ENCODE results near the gene NPL. TPM values are rescaled to one million over a fixed set of nuclear protein-coding genes. Genes with fewer than 3 reads are reported as not detected.

NPL gene
- total RNA-seq, 1 experiment from 2014 or later, result 2.4 TPM

- no peak overlapping the region for H4K8ac ChIP-seq (replicated peaks; ENCODE audit: insufficient read length, low read depth, low read length)
- H3K18ac ChIP-seq (ENCODE audit: insufficient read length, low read depth, low read length), result no peak overlapping the region
- no peak overlapping the region for H4K91ac ChIP-seq (ENCODE audit: insufficient read length, low read depth, low read length)
- H3K23ac ChIP-seq (ENCODE audit: insufficient read length, low read depth, low read length), result no peak overlapping the region
- H3K27me3 Mint-ChIP-seq (ENCODE audit: low read depth), result peaks cover 3% of the 10 kb centered on the region; the same call in 1 of the 2 replicates
- no peak for TF ChIP-seq CTCF (conservative IDR thresholded peaks at IDR 0.05)
- no peak overlapping the region for H2BK120ac ChIP-seq (ENCODE audit: low read depth, low read length, poor library complexity, severe bottlenecking)
- H3K27me3 ChIP-seq (ENCODE audit: insufficient read depth, low read length), result no peaks in the 10 kb centered on the region
- WGBS (ENCODE audit: extremely low coverage, insufficient read length, low lambda C conversion rate), result no CpG with 5 or more reads among the region's 5 CpGs
- no peaks in the 10 kb centered on the region for H3K79me1 ChIP-seq (ENCODE audit: insufficient read depth, low read depth, low read length, poor library complexity, severe bottlenecking)
- H3K23me2 ChIP-seq (ENCODE audit: insufficient read length, low read depth, low read length, poor library complexity, severe bottlenecking), result no peaks in the 10 kb centered on the region
- no peak overlapping the region for H2AFZ ChIP-seq (ENCODE audit: low read length)
- no peak overlapping the region for H3K4ac ChIP-seq (ENCODE audit: low read depth, low read length)
- H3K9me3 ChIP-seq (ENCODE audit: control insufficient read depth, low read depth, low read length), result no peaks in the 10 kb centered on the region
- no peaks in the 10 kb centered on the region for H3K4me1 ChIP-seq (ENCODE audit: insufficient read depth, low read length)
- no peak overlapping the region for H2BK15ac ChIP-seq (ENCODE audit: low read depth, low read length)
- no peak overlapping the region for H4K5ac ChIP-seq (ENCODE audit: insufficient read length, low read depth, low read length)
- no peak overlapping the region for H2BK20ac ChIP-seq (ENCODE audit: low read depth, low read length, poor library complexity, severe bottlenecking)
- DNase-seq, result no peak
- no peak overlapping the region for H2AK5ac ChIP-seq (ENCODE audit: insufficient read length, low read length)
- H3K27ac ChIP-seq (ENCODE audit: insufficient read length, low read depth, low read length), result no peak overlapping the region
- H2BK12ac ChIP-seq (ENCODE audit: insufficient read length, low read depth, low read length), result no peak overlapping the region
- no peaks in the 10 kb centered on the region for H3K9me3 Mint-ChIP-seq
- no peaks in the 10 kb centered on the region for H3K79me2 ChIP-seq (ENCODE audit: insufficient read depth, low read length)
- H3K14ac ChIP-seq (ENCODE audit: insufficient read depth, low read length), result no peak overlapping the region
- no peaks in the 10 kb centered on the region for H3K36me3 Mint-ChIP-seq (ENCODE audit: insufficient read depth in 1 of 3, low read depth in 3 of 3)
- H2BK5ac ChIP-seq (ENCODE audit: insufficient read length, low read length), result no peak overlapping the region
- H3K4me1 Mint-ChIP-seq, result no peaks in the 10 kb centered on the region
- H3K4me2 ChIP-seq (ENCODE audit: insufficient read depth, insufficient read length, low read length), result no peak overlapping the region
- no peak overlapping the region for H3K9ac ChIP-seq (ENCODE audit: extremely low read depth, insufficient read length, low read length)
- no peak overlapping the region for H3K27ac Mint-ChIP-seq
- H4K20me1 ChIP-seq (ENCODE audit: control insufficient read depth, insufficient read depth, insufficient read length), result no peaks in the 10 kb centered on the region
- no peak overlapping the region for H3K4me3 Mint-ChIP-seq
- H3T11ph ChIP-seq (ENCODE audit: low read length), result no peak overlapping the region
- no peak overlapping the region for H3K56ac ChIP-seq (ENCODE audit: insufficient read length, low read depth, low read length)
These were observed 39.8 kb downstream of the NPL start for GRCh38 chr1:182829285-182829932.
